ENCODE measurements around the gene NRXN3. TPM values are rescaled to one million over a fixed set of nuclear protein-coding genes. Genes with fewer than 3 reads are reported as not detected.
A peak's percentile ranks its signal among the peaks of the same experiment; 100 is the strongest.

NRXN3 gene
- total and polyA plus RNA-seq, 5 donors = 1.5 to 4.7 (median 4.0) TPM

DNA sequence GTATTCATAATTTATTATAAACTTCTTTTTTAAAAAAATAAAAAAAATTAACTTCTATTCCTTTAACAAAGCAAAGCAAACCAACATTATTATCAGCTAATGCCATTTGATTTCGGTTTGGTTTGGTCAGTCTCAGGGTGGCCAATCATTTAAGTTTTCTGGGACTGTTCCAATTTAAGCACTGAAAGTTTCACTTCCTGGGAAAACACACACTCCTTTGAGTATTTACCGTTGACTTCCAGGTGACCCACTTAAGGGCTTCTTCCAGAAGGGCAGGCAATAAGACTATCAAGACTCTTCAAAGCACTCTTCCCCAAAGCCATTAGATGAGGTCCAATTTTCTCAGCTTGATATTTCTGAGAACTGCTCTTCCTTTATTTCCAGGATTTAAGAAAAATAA, 1187.1 kb downstream of the NRXN3 start:
- 65% methylated on average over 2 of the region's 2 CpGs for WGBS

DNA sequence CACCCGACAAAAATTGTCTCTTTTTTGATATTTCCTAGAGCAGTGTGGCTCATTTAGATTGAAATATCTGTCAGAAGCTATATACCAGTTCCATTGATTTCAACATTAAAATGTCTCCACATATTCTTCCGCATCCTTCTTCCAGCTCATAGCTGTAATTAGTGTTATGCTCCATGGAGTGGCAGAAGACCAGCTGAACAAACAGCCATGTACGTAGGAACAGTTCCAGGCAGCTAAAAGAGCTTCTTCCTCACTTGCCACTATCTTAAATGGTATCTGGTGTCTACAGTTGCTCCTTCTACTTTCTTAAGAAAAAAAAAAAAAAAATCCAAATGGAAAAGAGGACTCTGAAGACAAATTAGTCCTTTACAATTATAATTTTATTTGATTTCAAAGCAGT, 1193.1 kb downstream of the NRXN3 start:
- no peaks in the 10 kb centered on the region for H3K9me3 ChIP-seq (ENCODE audit: control insufficient read depth, low read length)
- DNase-seq = no peak
- intact Hi-C loops (cut with DNase I) = no loop called here
- 83% methylated on average over 3 of the region's 3 CpGs for WGBS
- no peaks in the 10 kb centered on the region for H3K4me1 ChIP-seq (ENCODE audit: control insufficient read depth, insufficient read depth, low read length)
- no peak overlapping the region for H3K27ac ChIP-seq (ENCODE audit: low read length)
- H3K27me3 ChIP-seq (ENCODE audit: control insufficient read depth, insufficient read depth) = no peaks in the 10 kb centered on the region
- ATAC-seq = no peak
- no peak overlapping the region for H3K4me3 ChIP-seq (ENCODE audit: low read length)

More for the DNA sequence above, 1187.1 kb downstream of the NRXN3 start:
- intact Hi-C loops (cut with DNase I) = no loop called here
- ATAC-seq (no peak), DNase-seq (no peak)
- Histone ChIP-seq H3K27me3 (ENCODE audit: control insufficient read depth, insufficient read depth) (no peaks in the 10 kb centered on the region), H3K4me3 (ENCODE audit: low read length) (no peak overlapping the region), H3K27ac (ENCODE audit: low read length) (no peak overlapping the region), H3K4me1 (ENCODE audit: control insufficient read depth, insufficient read depth, low read length) (no peaks in the 10 kb centered on the region), H3K9me3 (ENCODE audit: control insufficient read depth, low read length) (no peaks in the 10 kb centered on the region)

DNA sequence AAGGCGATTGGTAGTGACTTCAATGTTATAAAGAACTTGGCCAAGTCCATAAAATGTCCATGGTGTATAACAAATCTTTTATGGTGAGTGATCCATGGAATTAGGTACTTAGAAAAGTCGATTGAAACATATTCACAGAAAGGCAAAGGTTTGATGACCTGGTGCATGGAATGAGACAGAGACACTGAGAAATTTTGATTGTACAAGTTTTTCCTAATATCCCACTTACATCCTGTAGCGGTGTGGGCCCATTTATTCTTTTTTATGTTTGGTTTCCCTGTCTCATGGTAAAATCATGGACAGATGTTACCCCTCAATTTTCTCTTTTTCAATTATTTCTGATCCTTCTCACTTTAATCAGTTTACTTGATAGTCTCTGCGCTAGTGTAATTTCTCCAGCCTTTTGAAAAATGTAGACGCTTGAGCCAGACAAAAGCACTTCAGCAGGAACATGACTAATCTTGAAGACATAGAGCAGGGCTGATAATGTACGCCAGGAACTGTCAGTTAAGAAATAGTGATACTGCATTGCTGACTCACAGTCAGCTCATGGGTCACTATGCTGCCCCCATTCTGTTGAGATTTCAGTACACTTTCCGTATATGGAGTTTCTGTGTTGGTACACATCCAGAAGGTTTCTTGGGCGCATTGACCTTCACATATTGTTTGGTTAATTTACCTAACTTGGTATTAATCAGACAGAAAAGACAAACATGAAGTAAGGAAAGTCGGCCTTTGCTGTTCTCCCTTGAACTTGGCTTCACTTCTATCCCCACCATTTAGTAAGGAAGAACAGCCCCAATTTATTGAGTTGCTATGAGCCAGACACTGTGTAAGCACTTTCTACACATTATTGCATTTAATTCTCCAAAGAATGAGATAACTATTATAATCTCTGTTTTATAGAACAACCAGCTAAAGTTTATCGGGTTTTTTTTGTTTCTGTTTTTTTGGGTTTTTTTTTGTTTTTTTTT, 1199.5 kb downstream of the NRXN3 start:
- no peak overlapping the region for H3K27ac ChIP-seq (ENCODE audit: low read length)
- no peaks in the 10 kb centered on the region for H3K9me3 ChIP-seq (ENCODE audit: control insufficient read depth, low read length)
- no peaks in the 10 kb centered on the region for H3K27me3 ChIP-seq (ENCODE audit: control insufficient read depth, insufficient read depth)
- no peak overlapping the region for H3K4me3 ChIP-seq (ENCODE audit: low read length)
- 45% methylated on average over 10 of the region's 10 CpGs for WGBS
- intact Hi-C loops (cut with DNase I) = no loop called here
- no peaks in the 10 kb centered on the region for H3K4me1 ChIP-seq (ENCODE audit: control insufficient read depth, insufficient read depth, low read length)
- ATAC-seq (peak; percentile 89 to 93), DNase-seq (no peak)

GRCh38 chr14:79370969-79371368, 1200.8 kb downstream of the NRXN3 start:
- H3K27me3 ChIP-seq (ENCODE audit: control insufficient read depth, insufficient read depth) = no peaks in the 10 kb centered on the region
- WGBS = 86% methylated on average over 1 of the region's 1 CpG
- ATAC-seq (no peak), DNase-seq (no peak)
- H3K4me1 ChIP-seq (ENCODE audit: control insufficient read depth, insufficient read depth, low read length) = no peaks in the 10 kb centered on the region
- no peaks in the 10 kb centered on the region for H3K9me3 ChIP-seq (ENCODE audit: control insufficient read depth, low read length)
- no peak overlapping the region for H3K4me3 ChIP-seq (ENCODE audit: low read length)
- no peak overlapping the region for H3K27ac ChIP-seq (ENCODE audit: low read length)
- intact Hi-C loops (cut with DNase I) = no loop called here

DNA sequence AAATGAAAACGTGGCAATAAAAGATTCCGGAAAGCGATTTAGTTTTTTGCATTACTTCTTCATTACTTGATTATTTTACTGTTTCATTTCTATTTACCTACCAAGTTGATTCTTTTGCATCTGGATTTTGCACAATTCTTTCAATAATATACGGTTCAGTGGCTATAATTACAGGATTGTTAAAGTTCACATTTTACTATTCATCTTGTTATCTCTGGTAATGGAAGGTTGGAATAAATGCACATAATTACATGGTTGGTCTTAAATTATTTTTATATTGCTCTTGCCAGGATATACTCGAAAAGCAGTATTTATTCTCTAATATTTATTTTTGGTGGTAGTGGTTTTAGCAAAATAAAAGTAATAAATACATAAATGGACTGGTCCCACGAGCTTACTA, 1203.3 kb downstream of the NRXN3 start:
- no peaks in the 10 kb centered on the region for H3K4me1 ChIP-seq (ENCODE audit: control insufficient read depth, insufficient read depth, low read length)
- no peaks in the 10 kb centered on the region for H3K27me3 ChIP-seq (ENCODE audit: control insufficient read depth, insufficient read depth)
- DNase-seq (no peak), ATAC-seq (no peak)
- no peaks in the 10 kb centered on the region for H3K9me3 ChIP-seq (ENCODE audit: control insufficient read depth, low read length)
- 76% methylated on average over 6 of the region's 6 CpGs for WGBS
- H3K27ac ChIP-seq (ENCODE audit: low read length) = no peak overlapping the region
- H3K4me3 ChIP-seq (ENCODE audit: low read length) = no peak overlapping the region
- intact Hi-C loops (cut with DNase I) = no loop called here

- WGBS = 40% methylated on average over 7 of the region's 7 CpGs
- intact Hi-C loops (cut with DNase I) = no loop called here
Measured at GRCh38 chr14:79375356-79375755, 1205.2 kb downstream of the NRXN3 start.

GRCh38 chr14:79376557-79376956, 1206.4 kb downstream of the NRXN3 start:
- no peak for ATAC-seq

More at GRCh38 chr14:79375356-79375755, 1205.2 kb downstream of the NRXN3 start:
- Histone ChIP-seq H3K9me3 (ENCODE audit: control insufficient read depth, low read length) (no peaks in the 10 kb centered on the region), H3K27me3 (ENCODE audit: control insufficient read depth, insufficient read depth) (no peaks in the 10 kb centered on the region), H3K4me1 (ENCODE audit: control insufficient read depth, insufficient read depth, low read length) (no peaks in the 10 kb centered on the region), H3K27ac (ENCODE audit: low read length) (no peak overlapping the region), H3K4me3 (ENCODE audit: low read length) (no peak overlapping the region)
- DNase-seq (no peak), ATAC-seq (no peak)

GRCh38 chr14:79378020-79378419, 1207.8 kb downstream of the NRXN3 start:
- Histone ChIP-seq H3K9me3 (ENCODE audit: control insufficient read depth, low read length) (no peaks in the 10 kb centered on the region), H3K4me1 (ENCODE audit: control insufficient read depth, insufficient read depth, low read length) (no peaks in the 10 kb centered on the region), H3K27me3 (ENCODE audit: control insufficient read depth, insufficient read depth) (no peaks in the 10 kb centered on the region), H3K4me3 (ENCODE audit: low read length) (no peak overlapping the region), H3K27ac (ENCODE audit: low read length) (no peak overlapping the region)
- intact Hi-C loops (cut with DNase I) = no loop called here
- ATAC-seq = no peak
- WGBS = 62% methylated on average over 2 of the region's 2 CpGs
- no peak for DNase-seq

More at GRCh38 chr14:79376557-79376956, 1206.4 kb downstream of the NRXN3 start:
- H3K27ac ChIP-seq (ENCODE audit: low read length) = no peak overlapping the region
- no peak overlapping the region for H3K4me3 ChIP-seq (ENCODE audit: low read length)
- H3K4me1 ChIP-seq (ENCODE audit: control insufficient read depth, insufficient read depth, low read length) = no peaks in the 10 kb centered on the region
- WGBS = 54% methylated on average over 1 of the region's 1 CpG
- H3K9me3 ChIP-seq (ENCODE audit: control insufficient read depth, low read length) = no peaks in the 10 kb centered on the region
- no peaks in the 10 kb centered on the region for H3K27me3 ChIP-seq (ENCODE audit: control insufficient read depth, insufficient read depth)
- DNase-seq = no peak
- intact Hi-C loops (cut with DNase I) = no loop called here

DNA sequence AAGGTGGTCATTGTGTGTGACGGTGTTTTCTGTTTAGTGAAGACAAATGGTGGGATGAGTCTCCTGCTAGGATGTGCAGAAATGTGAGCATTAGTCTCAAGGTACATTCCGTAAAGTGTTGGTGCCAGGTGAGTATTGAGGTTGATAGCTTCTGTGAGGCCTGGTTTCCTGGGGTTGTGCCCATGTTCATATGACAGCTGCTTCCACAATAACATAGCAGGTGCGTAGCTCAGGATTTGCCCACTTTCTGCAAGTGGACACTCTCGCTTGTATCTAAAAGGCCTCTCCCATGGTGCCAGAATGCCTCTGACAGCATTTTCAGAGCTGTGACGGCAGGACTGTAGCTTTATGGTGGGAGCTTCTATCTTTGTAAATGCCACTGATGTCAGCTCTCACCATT, 1209.1 kb downstream of the NRXN3 start:
- ATAC-seq (no peak), DNase-seq (no peak)
- intact Hi-C loops (cut with DNase I) = no loop called here
- no peaks in the 10 kb centered on the region for H3K4me1 ChIP-seq (ENCODE audit: control insufficient read depth, insufficient read depth, low read length)
- no peak overlapping the region for H3K27ac ChIP-seq (ENCODE audit: low read length)
- no peaks in the 10 kb centered on the region for H3K27me3 ChIP-seq (ENCODE audit: control insufficient read depth, insufficient read depth)
- no peaks in the 10 kb centered on the region for H3K9me3 ChIP-seq (ENCODE audit: control insufficient read depth, low read length)
- H3K4me3 ChIP-seq (ENCODE audit: low read length) = no peak overlapping the region
- 89% methylated on average over 5 of the region's 5 CpGs for WGBS

DNA sequence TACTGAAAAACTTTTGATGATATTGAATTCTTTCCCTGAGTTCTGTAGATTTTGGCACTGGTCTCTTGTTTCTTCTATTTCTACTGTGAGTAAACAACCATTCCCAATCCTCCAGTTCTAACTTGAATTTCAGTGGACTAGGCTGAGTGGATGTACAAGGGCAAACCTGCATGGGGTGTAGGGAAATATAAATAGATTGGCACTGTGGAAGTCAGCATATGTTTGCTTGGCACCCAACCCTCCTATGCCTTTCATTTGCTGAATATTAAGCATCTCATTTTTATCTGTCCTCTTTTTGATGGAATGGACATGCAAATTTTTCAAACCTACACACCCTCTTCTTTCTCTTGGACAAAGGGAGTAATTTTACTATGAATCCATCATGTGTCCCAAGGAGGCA, 1212.9 kb downstream of the NRXN3 start:
- intact Hi-C loops (cut with DNase I) = no loop called here
- DNase-seq (no peak), ATAC-seq (no peak)
- Histone ChIP-seq H3K9me3 (ENCODE audit: control insufficient read depth, low read length) (no peaks in the 10 kb centered on the region), H3K27me3 (ENCODE audit: control insufficient read depth, insufficient read depth) (no peaks in the 10 kb centered on the region), H3K27ac (ENCODE audit: low read length) (no peak overlapping the region), H3K4me3 (ENCODE audit: low read length) (no peak overlapping the region), H3K4me1 (ENCODE audit: control insufficient read depth, insufficient read depth, low read length) (no peaks in the 10 kb centered on the region)

- 53% methylated on average over 2 of the region's 2 CpGs for WGBS
- Histone ChIP-seq H3K27me3 (ENCODE audit: control insufficient read depth, insufficient read depth) (no peaks in the 10 kb centered on the region), H3K4me3 (ENCODE audit: low read length) (no peak overlapping the region), H3K9me3 (ENCODE audit: control insufficient read depth, low read length) (no peaks in the 10 kb centered on the region), H3K27ac (ENCODE audit: low read length) (no peak overlapping the region), H3K4me1 (ENCODE audit: control insufficient read depth, insufficient read depth, low read length) (no peaks in the 10 kb centered on the region)
- DNase-seq = no peak
- intact Hi-C loops (cut with DNase I) = no loop called here
- ATAC-seq = no peak
Measured at GRCh38 chr14:79383475-79383874, 1213.3 kb downstream of the NRXN3 start.
